ENCODE data around the gene WIPF1. TPM values are rescaled to one million over a fixed set of nuclear protein-coding genes. Genes with fewer than 3 reads are reported as not detected.

WIPF1 gene
- total RNA-seq, 1 experiment from 2014 or later: 62.6 TPM

DNA sequence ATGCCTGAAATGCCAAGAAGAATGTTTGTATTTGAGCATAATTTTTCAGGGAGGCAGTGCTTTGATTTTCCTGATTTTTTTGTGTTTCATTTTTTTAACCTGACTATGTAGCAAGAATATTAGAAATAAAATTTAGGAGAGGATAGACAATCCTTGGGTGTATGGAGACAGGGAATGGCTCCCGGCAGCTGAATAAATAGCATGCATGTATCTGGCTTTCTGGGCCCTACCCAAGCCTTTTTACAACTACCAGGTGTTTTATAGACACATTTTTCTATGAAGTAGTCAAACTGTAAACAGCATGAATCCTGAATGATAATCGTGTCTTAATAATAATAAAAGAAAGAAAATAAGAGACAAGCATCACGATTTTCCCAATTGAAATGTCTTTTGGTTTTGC is 52.4 kb downstream of the WIPF1 start:
- H3K27ac ChIP-seq (ENCODE audit: low read length): no peak overlapping the region
- no peaks in the 10 kb centered on the region for H3K36me3 ChIP-seq (ENCODE audit: insufficient read depth, low read length)
- no peaks in the 10 kb centered on the region for H3K79me2 ChIP-seq (ENCODE audit: low read length)
- no peaks in the 10 kb centered on the region for H4K20me1 ChIP-seq (ENCODE audit: insufficient read depth, low read depth, low read length)
- no peak overlapping the region for H2AFZ ChIP-seq (ENCODE audit: low read length)
- H3K4me2 ChIP-seq (ENCODE audit: low read depth, low read length, poor library complexity, severe bottlenecking): no peak overlapping the region
- H3K9me3 ChIP-seq (ENCODE audit: low read length): no peaks in the 10 kb centered on the region
- DNase-seq: no peak
- no peaks in the 10 kb centered on the region for H3K27me3 ChIP-seq (ENCODE audit: low read length)
- H3K9me2 ChIP-seq (replicated peaks; ENCODE audit: insufficient read depth, low read length): no peaks in the 10 kb centered on the region
- H3K4me1 ChIP-seq (ENCODE audit: low read length): no peaks in the 10 kb centered on the region
- no peak overlapping the region for H3K9ac ChIP-seq (ENCODE audit: low read length)
- no peak overlapping the region for H3K4me3 ChIP-seq (ENCODE audit: low read length)

DNA sequence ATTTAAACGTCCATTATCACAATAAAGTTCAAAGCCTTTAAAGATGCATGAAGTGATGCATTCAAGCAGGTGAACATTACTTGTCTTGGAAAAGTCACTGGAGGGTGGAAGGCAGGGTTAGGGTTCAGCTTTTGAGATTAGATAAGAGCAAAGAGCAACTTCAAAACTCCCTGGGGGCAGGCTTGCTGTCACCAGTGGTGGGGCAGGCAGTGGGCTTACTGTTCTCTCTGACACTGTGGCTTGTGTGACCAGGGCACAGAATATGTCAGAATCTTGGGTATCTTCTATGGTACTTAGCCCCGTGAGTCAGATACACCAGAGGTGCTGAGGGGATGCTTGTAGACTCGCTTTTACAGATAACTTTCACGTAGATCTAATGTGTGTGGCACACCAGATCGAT is 52.8 kb downstream of the WIPF1 start:
- Histone ChIP-seq H3K79me2 (ENCODE audit: low read length) (no peaks in the 10 kb centered on the region), H3K9me3 (ENCODE audit: low read length) (no peaks in the 10 kb centered on the region), H3K4me3 (ENCODE audit: low read length) (no peak overlapping the region), H2AFZ (ENCODE audit: low read length) (no peak overlapping the region), H3K9me2 (replicated peaks; ENCODE audit: insufficient read depth, low read length) (no peaks in the 10 kb centered on the region), H3K9ac (ENCODE audit: low read length) (no peak overlapping the region), H3K36me3 (ENCODE audit: insufficient read depth, low read length) (no peaks in the 10 kb centered on the region), H4K20me1 (ENCODE audit: insufficient read depth, low read depth, low read length) (no peaks in the 10 kb centered on the region), H3K27ac (ENCODE audit: low read length) (no peak overlapping the region), H3K4me2 (ENCODE audit: low read depth, low read length, poor library complexity, severe bottlenecking) (no peak overlapping the region), H3K4me1 (ENCODE audit: low read length) (no peaks in the 10 kb centered on the region), H3K27me3 (ENCODE audit: low read length) (no peaks in the 10 kb centered on the region)
- DNase-seq: no peak

DNA sequence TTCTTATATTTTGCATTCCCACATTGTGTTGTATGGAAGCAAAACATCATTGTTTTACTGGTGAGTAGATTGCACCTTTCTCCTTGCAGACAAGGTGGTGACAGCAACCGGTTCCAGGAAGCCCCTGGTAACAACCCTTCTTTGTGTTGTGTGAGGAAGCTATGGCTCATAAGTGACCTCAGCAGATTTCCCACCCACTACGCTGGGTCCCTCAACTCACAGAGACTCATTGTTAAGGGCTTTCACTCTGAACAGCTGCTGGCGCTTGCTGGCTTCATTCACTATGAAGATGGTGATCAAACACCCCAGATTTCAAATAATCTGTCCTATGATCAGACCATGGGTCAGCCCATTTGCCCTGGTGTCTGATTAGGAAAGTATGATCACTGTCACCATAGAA is 53.4 kb downstream of the WIPF1 start:
- no peaks in the 10 kb centered on the region for H3K27me3 ChIP-seq (ENCODE audit: low read length)
- no peaks in the 10 kb centered on the region for H3K9me3 ChIP-seq (ENCODE audit: low read length)
- no peak overlapping the region for H3K9ac ChIP-seq (ENCODE audit: low read length)

DNA sequence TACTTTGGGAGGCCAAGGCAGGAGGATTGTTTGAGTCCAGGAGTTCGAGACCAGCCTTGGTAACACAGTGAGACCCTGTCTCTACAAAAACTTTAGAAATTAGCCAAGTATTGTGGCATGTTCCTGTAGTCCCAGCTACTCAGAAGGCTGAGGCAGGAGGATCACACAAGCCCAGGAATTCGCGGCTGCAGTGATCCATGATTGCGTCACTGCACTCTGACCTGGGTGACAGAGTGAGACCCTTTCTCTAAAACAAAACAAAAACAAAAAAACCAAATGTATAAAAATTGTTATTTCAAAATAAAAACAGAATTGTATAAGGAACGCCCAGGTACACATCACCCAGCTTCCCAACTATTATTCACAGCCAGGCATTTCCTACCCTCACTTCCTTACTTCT is 56.7 kb downstream of the WIPF1 start:
- H3K27me3 ChIP-seq (ENCODE audit: low read length): no peaks in the 10 kb centered on the region
- H3K9ac ChIP-seq (ENCODE audit: low read length): no peak overlapping the region
- no peak overlapping the region for H3K4me2 ChIP-seq (ENCODE audit: low read depth, low read length, poor library complexity, severe bottlenecking)
- H3K27ac ChIP-seq (ENCODE audit: low read length): no peak overlapping the region
- H2AFZ ChIP-seq (ENCODE audit: low read length): no peak overlapping the region
- H3K4me3 ChIP-seq (ENCODE audit: low read length): no peak overlapping the region
- H3K36me3 ChIP-seq (ENCODE audit: insufficient read depth, low read length): no peaks in the 10 kb centered on the region
- peaks cover 8% of the 10 kb centered on the region for H3K4me1 ChIP-seq (ENCODE audit: low read length)
- no peaks in the 10 kb centered on the region for H3K9me3 ChIP-seq (ENCODE audit: low read length)
- no peaks in the 10 kb centered on the region for H3K9me2 ChIP-seq (replicated peaks; ENCODE audit: insufficient read depth, low read length)
- H3K79me2 ChIP-seq (ENCODE audit: low read length): no peaks in the 10 kb centered on the region
- H4K20me1 ChIP-seq (ENCODE audit: insufficient read depth, low read depth, low read length): no peaks in the 10 kb centered on the region
- DNase-seq: no peak

More for the DNA sequence above, 53.4 kb downstream of the WIPF1 start:
- Histone ChIP-seq H3K4me3 (ENCODE audit: low read length) (no peak overlapping the region), H3K4me2 (ENCODE audit: low read depth, low read length, poor library complexity, severe bottlenecking) (no peak overlapping the region), H2AFZ (ENCODE audit: low read length) (no peak overlapping the region), H4K20me1 (ENCODE audit: insufficient read depth, low read depth, low read length) (no peaks in the 10 kb centered on the region), H3K79me2 (ENCODE audit: low read length) (no peaks in the 10 kb centered on the region), H3K27ac (ENCODE audit: low read length) (no peak overlapping the region), H3K36me3 (ENCODE audit: insufficient read depth, low read length) (no peaks in the 10 kb centered on the region), H3K9me2 (replicated peaks; ENCODE audit: insufficient read depth, low read length) (no peaks in the 10 kb centered on the region), H3K4me1 (ENCODE audit: low read length) (no peaks in the 10 kb centered on the region)
- no peak for DNase-seq

DNA sequence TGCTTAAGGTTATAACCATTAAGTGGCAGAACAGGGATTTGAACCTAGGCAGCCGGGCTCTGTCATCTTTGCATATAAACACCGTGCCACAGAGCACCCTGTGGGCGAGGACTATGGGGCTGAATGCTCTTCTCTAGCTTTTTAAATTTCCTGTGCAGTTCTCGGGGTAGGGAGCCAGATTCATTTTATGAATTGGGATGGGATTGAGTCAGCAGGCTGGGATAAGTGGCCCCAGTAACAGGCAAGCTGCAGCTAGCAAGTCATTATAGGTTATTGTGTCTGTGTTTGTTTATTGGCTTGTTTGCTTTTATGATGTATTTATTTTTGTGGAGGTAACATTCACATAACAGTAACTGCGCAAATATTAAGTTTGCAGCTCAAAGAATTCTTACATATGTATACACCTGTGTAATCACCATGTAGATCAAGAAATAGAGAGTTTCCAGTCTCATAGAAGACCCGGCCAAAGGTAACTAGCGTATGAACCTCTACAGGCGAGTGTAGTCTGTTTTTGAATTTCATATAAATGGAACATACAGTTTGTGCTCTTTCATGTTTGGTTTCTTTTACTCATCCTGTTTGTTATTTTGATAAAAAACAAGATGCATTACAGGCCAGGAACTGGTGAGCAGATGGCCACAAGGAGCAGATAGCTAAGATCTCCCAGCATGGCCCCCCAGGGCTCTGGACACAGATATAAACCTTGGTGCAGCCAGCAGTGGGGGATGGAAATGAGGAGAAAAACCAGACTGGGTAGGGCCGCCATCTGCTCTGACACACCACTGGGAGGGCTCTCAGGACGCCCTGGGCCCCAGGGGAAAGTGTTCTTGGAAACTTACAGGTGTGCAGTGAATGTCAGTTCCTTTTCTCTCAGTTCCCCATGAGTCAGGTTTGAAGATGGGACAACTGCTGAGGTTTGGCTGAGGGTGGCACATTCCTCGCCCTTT is 61.6 kb downstream of the WIPF1 start:
- no peak overlapping the region for H2AFZ ChIP-seq (ENCODE audit: low read length)
- DNase-seq: peak; percentile 51
- H3K27ac ChIP-seq (ENCODE audit: low read length): no peak overlapping the region
- no peaks in the 10 kb centered on the region for H3K36me3 ChIP-seq (ENCODE audit: insufficient read depth, low read length)
- no peak overlapping the region for H3K4me2 ChIP-seq (ENCODE audit: low read depth, low read length, poor library complexity, severe bottlenecking)
- no peaks in the 10 kb centered on the region for H3K9me3 ChIP-seq (ENCODE audit: low read length)
- H4K20me1 ChIP-seq (ENCODE audit: insufficient read depth, low read depth, low read length): no peaks in the 10 kb centered on the region
- H3K27me3 ChIP-seq (ENCODE audit: low read length): no peaks in the 10 kb centered on the region
- no peaks in the 10 kb centered on the region for H3K9me2 ChIP-seq (replicated peaks; ENCODE audit: insufficient read depth, low read length)
- no peak overlapping the region for H3K4me3 ChIP-seq (ENCODE audit: low read length)
- no peaks in the 10 kb centered on the region for H3K79me2 ChIP-seq (ENCODE audit: low read length)
- H3K4me1 ChIP-seq (ENCODE audit: low read length): peaks cover 8% of the 10 kb centered on the region
- H3K9ac ChIP-seq (ENCODE audit: low read length): no peak overlapping the region

DNA sequence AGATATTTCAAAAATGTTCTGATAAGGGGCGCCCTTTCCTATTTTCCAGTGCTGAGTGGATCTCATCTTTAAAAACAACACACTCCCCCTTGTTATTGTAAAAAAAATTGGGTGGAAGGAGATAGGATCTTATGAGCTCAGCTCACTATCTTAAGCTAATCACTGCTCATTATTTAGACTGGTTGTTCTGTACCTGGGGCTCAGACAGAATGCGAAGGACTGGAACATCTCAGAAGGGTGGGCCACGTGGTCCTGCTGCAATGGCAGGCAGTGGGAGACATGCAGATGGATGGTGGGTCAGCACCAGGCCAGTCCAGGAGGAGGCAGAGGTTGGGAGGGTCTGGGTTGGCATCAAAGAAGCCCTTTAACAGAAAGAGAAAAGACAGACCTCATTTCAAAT is 62.5 kb downstream of the WIPF1 start:
- Histone ChIP-seq H3K9me3 (ENCODE audit: low read length) (no peaks in the 10 kb centered on the region), H3K9me2 (replicated peaks; ENCODE audit: insufficient read depth, low read length) (no peaks in the 10 kb centered on the region), H3K27ac (ENCODE audit: low read length) (no peak overlapping the region), H3K4me1 (ENCODE audit: low read length) (peaks cover 8% of the 10 kb centered on the region), H3K4me3 (ENCODE audit: low read length) (no peak overlapping the region), H3K79me2 (ENCODE audit: low read length) (no peaks in the 10 kb centered on the region), H3K36me3 (ENCODE audit: insufficient read depth, low read length) (no peaks in the 10 kb centered on the region), H3K4me2 (ENCODE audit: low read depth, low read length, poor library complexity, severe bottlenecking) (no peak overlapping the region), H3K27me3 (ENCODE audit: low read length) (no peaks in the 10 kb centered on the region), H3K9ac (ENCODE audit: low read length) (no peak overlapping the region), H4K20me1 (ENCODE audit: insufficient read depth, low read depth, low read length) (no peaks in the 10 kb centered on the region), H2AFZ (ENCODE audit: low read length) (no peak overlapping the region)
- no peak for DNase-seq

DNA sequence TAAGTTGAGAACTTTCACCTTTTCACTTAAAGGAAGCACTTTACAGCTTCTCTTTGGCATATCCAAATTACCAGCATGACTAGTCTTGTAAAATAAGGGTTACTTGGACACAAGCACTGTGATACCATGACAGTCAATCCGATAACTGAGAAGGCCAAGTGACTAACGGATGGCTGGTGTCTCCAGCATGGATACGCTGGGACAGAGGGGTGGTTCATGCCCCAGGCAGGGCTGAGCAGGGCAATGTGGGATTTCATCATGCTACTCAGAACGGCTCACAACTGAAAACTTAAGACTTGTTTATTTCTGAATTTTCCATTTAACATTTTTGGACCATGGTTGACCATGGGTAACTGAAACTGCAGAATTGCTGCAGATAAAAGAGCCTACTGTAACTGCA is 67.7 kb downstream of the WIPF1 start:
- no peak overlapping the region for H3K27ac ChIP-seq (ENCODE audit: low read length)
- H3K79me2 ChIP-seq (ENCODE audit: low read length): no peaks in the 10 kb centered on the region
- H3K36me3 ChIP-seq (ENCODE audit: insufficient read depth, low read length): no peaks in the 10 kb centered on the region
- no peaks in the 10 kb centered on the region for H4K20me1 ChIP-seq (ENCODE audit: insufficient read depth, low read depth, low read length)
- no peak overlapping the region for H3K4me2 ChIP-seq (ENCODE audit: low read depth, low read length, poor library complexity, severe bottlenecking)
- H3K4me1 ChIP-seq (ENCODE audit: low read length): no peaks in the 10 kb centered on the region
- no peak for DNase-seq
- no peak overlapping the region for H2AFZ ChIP-seq (ENCODE audit: low read length)
- H3K9me2 ChIP-seq (replicated peaks; ENCODE audit: insufficient read depth, low read length): no peaks in the 10 kb centered on the region
- peaks cover 2% of the 10 kb centered on the region; the same call in 1 of the 2 replicates for H3K9me3 ChIP-seq (ENCODE audit: low read length)
- H3K9ac ChIP-seq (ENCODE audit: low read length): no peak overlapping the region
- H3K27me3 ChIP-seq (ENCODE audit: low read length): no peaks in the 10 kb centered on the region; the same call in 1 of the 2 replicates
- no peak overlapping the region for H3K4me3 ChIP-seq (ENCODE audit: low read length)

DNA sequence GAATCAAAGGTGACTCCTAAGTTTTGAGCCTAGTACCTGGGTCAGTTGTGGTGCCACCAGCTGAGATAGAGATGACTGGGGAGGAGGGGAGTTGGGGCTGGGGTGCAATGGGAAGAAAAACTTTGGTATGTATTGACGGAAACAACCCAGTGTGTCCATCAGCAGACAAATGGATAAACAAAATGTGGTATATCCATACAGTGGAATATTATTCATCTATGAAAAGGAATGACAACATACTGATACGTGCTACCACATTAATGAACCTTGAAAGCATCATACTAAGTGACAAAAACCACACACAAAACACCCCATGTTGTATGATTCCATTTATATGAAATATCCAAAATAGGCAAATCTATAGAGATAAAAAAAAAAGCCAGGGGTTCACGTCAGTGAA is 69.6 kb downstream of the WIPF1 start:
- DNase-seq: no peak
- Histone ChIP-seq H3K9me2 (replicated peaks; ENCODE audit: insufficient read depth, low read length) (no peaks in the 10 kb centered on the region), H3K9ac (ENCODE audit: low read length) (no peak overlapping the region), H3K4me2 (ENCODE audit: low read depth, low read length, poor library complexity, severe bottlenecking) (no peak overlapping the region), H2AFZ (ENCODE audit: low read length) (no peak overlapping the region), H3K27ac (ENCODE audit: low read length) (no peak overlapping the region), H3K27me3 (ENCODE audit: low read length) (no peaks in the 10 kb centered on the region; the same call in 1 of the 2 replicates), H3K4me3 (ENCODE audit: low read length) (no peak overlapping the region), H3K4me1 (ENCODE audit: low read length) (no peaks in the 10 kb centered on the region), H3K36me3 (ENCODE audit: insufficient read depth, low read length) (no peaks in the 10 kb centered on the region), H4K20me1 (ENCODE audit: insufficient read depth, low read depth, low read length) (no peaks in the 10 kb centered on the region), H3K79me2 (ENCODE audit: low read length) (no peaks in the 10 kb centered on the region), H3K9me3 (ENCODE audit: low read length) (peaks cover 2% of the 10 kb centered on the region; the same call in 1 of the 2 replicates)
